H1 (cell line): Measurements from ENCODE around the gene TTLL7. TPM values are rescaled to one million over a fixed set of nuclear protein-coding genes. Genes with fewer than 3 reads are reported as not detected.

Experiments used
- CTCF ChIA-PET: fragments of 300-600 bp; sonication (Branson Sonifier 250); formaldehyde crosslinking; loops from one replicate; lab custom pipeline; 2021; ENCODE audit not compliant: partially characterized antibody; lab: Charles Lee
- POLR2A ChIA-PET: fragments of 300-600 bp; sonication (Branson Sonifier 250); formaldehyde crosslinking; loops from one replicate; lab custom pipeline; 2021; ENCODE audit warnings: inconsistent platforms; ENCODE audit not compliant: partially characterized antibody; lab: Charles Lee
- DNase-seq, 2 experiments: peaks; one replicate each; pipeline versions ENCODE4 v3.0.0 to v3.0.0-alpha.2; 2010 to 2022; ENCODE audit warnings: low spot score in 2 of 2, low read depth in 1 of 2, mixed read lengths in 1 of 2
- FAIRE-seq: peaks from 2 replicates; lab custom pipeline; 2011; peaks lifted over from hg19 to GRCh38; lab: Jason Lieb, UNC
- H2AFZ ChIP-seq: 2 replicates; pipeline ENCODE4 v1.8.1; 2012; ENCODE audit warnings: low read length, inconsistent platforms
- H2AK5ac ChIP-seq: 2 replicates; pipeline ENCODE4 v1.6.1; 2013; ENCODE audit warnings: low read depth, low read length
- H2BK120ac ChIP-seq: replicated peaks from 2 replicates; pipeline ENCODE3; 2013; ENCODE audit warnings: low read depth, low read length, inconsistent platforms
- H2BK12ac ChIP-seq: 2 replicates; pipeline ENCODE4 v1.6.1; 2013; ENCODE audit warnings: low read depth, low read length
- H2BK15ac ChIP-seq: 2 replicates; pipeline ENCODE4 v1.6.1; 2013; ENCODE audit warnings: low read length
- H2BK20ac ChIP-seq: 2 replicates; pipeline ENCODE4 v1.6.1; 2013; ENCODE audit warnings: low read length
- H2BK5ac ChIP-seq: 2 replicates; pipeline ENCODE4 v1.6.1; 2013; ENCODE audit warnings: low read depth, low read length
- H3K14ac ChIP-seq: 2 replicates; pipeline ENCODE4 v1.6.1; 2013; ENCODE audit warnings: inconsistent platforms; ENCODE audit not compliant: insufficient read length
- H3K18ac ChIP-seq: 2 replicates; pipeline ENCODE4 v1.6.1; 2013; ENCODE audit warnings: low read length; ENCODE audit errors: extremely low read depth
- H3K23ac ChIP-seq: 2 replicates; pipeline ENCODE4 v1.6.1; 2013; ENCODE audit warnings: inconsistent platforms; ENCODE audit not compliant: insufficient read length
- H3K23me2 ChIP-seq: 2 replicates; pipeline ENCODE4 v1.6.1; 2013; ENCODE audit warnings: low read depth, low read length
- H3K27ac ChIP-seq: 2 replicates; pipeline ENCODE4 v1.6.1; 2011; ENCODE audit warnings: low read depth, low read length, inconsistent platforms
- H3K27me3 ChIP-seq, 4 experiments: replicated peaks in 1 of 4; 1 replicate in 1 of 4; 2 replicates in 3 of 4; pipeline versions ENCODE4 v1.6.1 to v1.8.1; 2011 to 2013; ENCODE audit warnings: low read length in 3 of 4, mild to moderate bottlenecking in 3 of 4, inconsistent platforms in 2 of 4, mixed read lengths in 2 of 4, moderate library complexity in 1 of 4; ENCODE audit not compliant: control insufficient read depth in 3 of 4, insufficient read depth in 3 of 4; ENCODE audit errors: extremely low read depth in 1 of 4
- H3K36me3 ChIP-seq, 4 experiments: 2 replicates each; pipeline versions ENCODE4 v1.6.1 to v1.8.1; 2011 to 2013; ENCODE audit warnings: mild to moderate bottlenecking in 4 of 4, low read length in 3 of 4, moderate library complexity in 2 of 4, control low read depth in 1 of 4, inconsistent platforms in 1 of 4; ENCODE audit not compliant: insufficient read depth in 4 of 4, control insufficient read depth in 2 of 4
- H3K4ac ChIP-seq: replicated peaks from 2 replicates; pipeline ENCODE3; 2013; ENCODE audit warnings: low read length, low read depth, mixed read lengths, inconsistent platforms; ENCODE audit not compliant: insufficient read length
- H3K4me1 ChIP-seq, 4 experiments: replicated peaks in 1 of 4; 1 replicate in 1 of 4; 2 replicates in 3 of 4; pipeline versions ENCODE4 v1.6.1 to v1.8.1; 2011 to 2013; ENCODE audit warnings: low read length in 3 of 4, inconsistent platforms in 2 of 4, mixed read lengths in 1 of 4; ENCODE audit not compliant: insufficient read depth in 4 of 4, control insufficient read depth in 3 of 4
- H3K4me2 ChIP-seq, 2 experiments: 2 replicates each; pipeline versions ENCODE4 v1.6.1 to v1.8.1; 2011 to 2013; ENCODE audit warnings: low read depth in 2 of 2, low read length in 2 of 2, control low read depth in 1 of 2, inconsistent platforms in 1 of 2, mild to moderate bottlenecking in 1 of 2; ENCODE audit not compliant: insufficient read depth in 1 of 2
- H3K4me3 ChIP-seq, 4 experiments: fragments of 200-600, 300-600 bp in 1 of 4; sonication (generic), shearing (Covaris generic), sonication (Bioruptor Twin) in 1 of 4; 2 replicates each; pipeline versions ENCODE4 v1.5.1 to v1.8.1; 2011 to 2016; ENCODE audit warnings: low read length in 4 of 4, low read depth in 3 of 4, control low read depth in 2 of 4, inconsistent platforms in 2 of 4, mild to moderate bottlenecking in 2 of 4, mixed read lengths in 1 of 4, moderate library complexity in 1 of 4; ENCODE audit not compliant: insufficient read depth in 2 of 4; ENCODE audit errors: extremely low read depth in 1 of 4
- H3K56ac ChIP-seq: replicated peaks from 2 replicates; pipeline ENCODE3; 2013; ENCODE audit warnings: low read depth, mild to moderate bottlenecking, mixed read lengths, low read length, inconsistent platforms; ENCODE audit not compliant: insufficient read length
- H3K79me1 ChIP-seq: 2 replicates; pipeline ENCODE4 v1.6.1; 2013; ENCODE audit warnings: low read depth, low read length, control low read depth
- H3K79me2 ChIP-seq, 2 experiments: 2 replicates each; pipeline versions ENCODE4 v1.6.1 to v1.8.1; 2012 to 2013; ENCODE audit warnings: low read length in 2 of 2, mild to moderate bottlenecking in 2 of 2, inconsistent platforms in 1 of 2; ENCODE audit not compliant: insufficient read depth in 2 of 2, control insufficient read depth in 1 of 2
- H3K9ac ChIP-seq, 4 experiments: replicated peaks in 1 of 4; 1 replicate in 1 of 4; 2 replicates in 3 of 4; pipeline versions ENCODE4 v1.6.1 to v1.8.1; 2011 to 2013; ENCODE audit warnings: low read depth in 3 of 4, low read length in 3 of 4, control low read depth in 2 of 4, mild to moderate bottlenecking in 2 of 4, moderate library complexity in 2 of 4, inconsistent platforms in 1 of 4; ENCODE audit errors: extremely low read depth in 1 of 4
- H3K9me3 ChIP-seq, 2 experiments: 2 replicates each; pipeline versions ENCODE4 v1.6.1 to v1.8.1; 2012 to 2013; ENCODE audit warnings: mild to moderate bottlenecking in 2 of 2, moderate library complexity in 2 of 2, control low read depth in 1 of 2, inconsistent platforms in 1 of 2, low read depth in 1 of 2, low read length in 1 of 2, mixed read lengths in 1 of 2; ENCODE audit not compliant: insufficient read depth in 2 of 2
- H4K20me1 ChIP-seq, 2 experiments: replicated peaks in 1 of 2; 2 replicates each; pipeline versions ENCODE3 to v1.8.1; 2011 to 2013; ENCODE audit warnings: inconsistent platforms in 2 of 2, low read length in 2 of 2, mild to moderate bottlenecking in 1 of 2; ENCODE audit not compliant: insufficient read depth in 2 of 2, control insufficient read depth in 1 of 2
- H4K5ac ChIP-seq: 2 replicates; pipeline ENCODE4 v1.6.1; 2013; ENCODE audit warnings: low read length, low read depth, mixed read lengths, inconsistent platforms; ENCODE audit not compliant: insufficient read length
- H4K8ac ChIP-seq: 2 replicates; pipeline ENCODE4 v1.8.0; 2013; ENCODE audit warnings: mild to moderate bottlenecking, moderate library complexity, low read length, inconsistent platforms; ENCODE audit not compliant: insufficient read depth; ENCODE audit errors: extremely low read depth
- H4K91ac ChIP-seq: replicated peaks from 2 replicates; pipeline ENCODE3; 2013; ENCODE audit warnings: low read length, mixed read lengths, inconsistent platforms; ENCODE audit not compliant: insufficient read length
- ASH2L ChIP-seq: fragments of 200-600, 300-600 bp; sonication (generic); IDR thresholded peaks from one replicate; pipeline ENCODE4 v1.7.1; 2017; ENCODE audit warnings: low read length
- ATF2 ChIP-seq: IDR thresholded peaks from 2 replicates; pipeline ENCODE4 v1.6.1; 2012; ENCODE audit warnings: low read length, inconsistent platforms
- CTBP2 ChIP-seq: IDR thresholded peaks from 2 replicates; pipeline ENCODE4 v1.7.0; 2011; ENCODE audit warnings: borderline replicate concordance, mild to moderate bottlenecking, moderate library complexity, mixed read lengths, low read length; ENCODE audit not compliant: insufficient read depth, insufficient read length
- EGR1 ChIP-seq: IDR thresholded peaks from 2 replicates; pipeline ENCODE4 v1.6.1; 2011; ENCODE audit warnings: low read depth, low read length, borderline replicate concordance
- EZH2 ChIP-seq: fragments of 200-600 bp; sonication (generic); IDR thresholded peaks from 2 replicates; pipeline ENCODE4 v1.7.1; 2012; ENCODE audit warnings: low read depth, mild to moderate bottlenecking, moderate library complexity, low read length, inconsistent platforms; ENCODE audit not compliant: severe bottlenecking
- FOSL1 ChIP-seq: IDR thresholded peaks from 2 replicates; pipeline ENCODE4 v1.6.1; 2011; ENCODE audit warnings: mild to moderate bottlenecking, low read depth, low read length, moderate library complexity; ENCODE audit not compliant: insufficient read depth
- JUN ChIP-seq: IDR thresholded peaks from 2 replicates; pipeline ENCODE4 v1.6.1; 2011; ENCODE audit warnings: low read depth, mild to moderate bottlenecking, improper control_type of control experiment, low read length
- KDM1A ChIP-seq: fragments of 200-600, 300-600 bp; sonication (generic); IDR thresholded peaks from 2 replicates; pipeline ENCODE4 v1.7.1; 2016; ENCODE audit warnings: mild to moderate bottlenecking, low read length, borderline replicate concordance
- KDM4A ChIP-seq: IDR thresholded peaks from one replicate; pipeline ENCODE4 v1.7.1; 2012; ENCODE audit warnings: low read depth, mild to moderate bottlenecking, moderate library complexity, low read length, inconsistent platforms; ENCODE audit not compliant: severe bottlenecking
- NRF1 ChIP-seq: IDR thresholded peaks from 2 replicates; pipeline ENCODE4 v1.6.1; 2011; ENCODE audit warnings: mild to moderate bottlenecking, low read depth, low read length, improper control_type of control experiment
- RBBP5 ChIP-seq: IDR thresholded peaks from 2 replicates; pipeline ENCODE4 v1.7.1; 2012; ENCODE audit warnings: low read depth, mild to moderate bottlenecking, inconsistent platforms, low read length, moderate library complexity, borderline replicate concordance
- SRF ChIP-seq: IDR thresholded peaks from 2 replicates; pipeline ENCODE4 v1.6.1; 2011; ENCODE audit warnings: mild to moderate bottlenecking, low read depth, low read length, moderate library complexity
- ZNF274 ChIP-seq: IDR thresholded peaks from 2 replicates; pipeline ENCODE4 v1.7.0; 2012; ENCODE audit warnings: low read length, borderline replicate concordance; ENCODE audit errors: extremely low read depth
- WGBS, 2 experiments: shearing (Covaris generic) in 1 of 2; methylation state at CpG; one replicate each; pipeline versions ENCODE4 v1.1.6 to v1.1.7; 2013 to 2015; ENCODE audit warnings: low lambda C conversion rate in 2 of 2, mixed read lengths in 2 of 2, inconsistent platforms in 1 of 2, low coverage in 1 of 2, missing lambda C conversion rate in 1 of 2; ENCODE audit not compliant: insufficient replicate concordance in 2 of 2, insufficient coverage in 1 of 2, insufficient read length in 1 of 2; ENCODE audit errors: extremely low coverage in 1 of 2, missing lambda C conversion rate in 1 of 2; 5-methylcytosine and 5-hydroxymethylcytosine counted together
- polyA plus RNA-seq, 7 experiments: library from polyadenylated mRNA; depleted of rRNA in 3 of 7; stranded (reverse) in 5 of 7; unstranded in 2 of 7; fragments of >200 nt in 5 of 7; fragments of 200-250 nt in 2 of 7; gene quantifications; 1 replicate in 5 of 7; 2 replicates in 1 of 7; 4 replicates in 1 of 7; pipeline versions ENCODE4 v1.2.1 to v1.2.3, GENCODE V29; 2011 to 2013; ENCODE audit warnings: missing spikeins in 2 of 7, mixed read lengths in 2 of 7
- total RNA-seq: library from RNA; stranded (reverse); fragmentation: NEBNext Ultra II Directional; extraction: Animal tissue kit (Norgen Biotek cat#: 25700); gene quantifications from 2 replicates; pipeline ENCODE4 v1.2.1, GENCODE V29; 2021

TTLL7 gene
- total and polyA plus RNA-seq, 2 of the 8 experiments (the other 6 are each of a cell fraction or from before 2014, with no cell fraction given): 1.9 to 7.9 TPM

DNA sequence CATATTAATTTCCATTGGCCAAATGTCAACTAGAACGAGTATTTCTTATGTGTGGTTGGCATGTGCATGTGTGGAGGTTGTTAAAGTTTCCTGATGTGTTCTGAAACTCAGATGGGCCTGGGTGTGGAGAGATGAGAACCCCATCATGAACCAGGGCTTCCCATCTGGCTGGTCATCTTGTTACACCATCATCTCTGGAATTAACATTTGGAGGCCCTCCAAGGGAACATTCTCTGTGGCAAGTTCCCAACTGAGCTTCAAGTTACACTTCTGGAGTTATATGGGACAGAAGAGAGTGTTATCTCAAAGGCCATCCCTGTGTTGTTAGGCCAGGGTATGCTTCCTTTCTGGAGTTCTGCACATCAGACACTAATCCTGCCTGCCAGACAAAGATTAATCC lies 183.6 kb downstream of the TTLL7 start:
- Histone ChIP-seq H3K56ac (no peak overlapping the region), H3K27me3 (peaks cover 0 to 2% (median 0%) of the 10 kb centered on the region in 4 experiments; a peak in 1 of 7 replicates), H3K14ac (no peak overlapping the region), H2BK120ac (no peak overlapping the region), H3K9me3 (no peaks in the 10 kb centered on the region), H3K4me1 (no peaks in the 10 kb centered on the region), H4K20me1 (no peaks in the 10 kb centered on the region), H3K23me2 (no peaks in the 10 kb centered on the region), H3K79me1 (no peaks in the 10 kb centered on the region), H2BK20ac (no peak overlapping the region), H2BK12ac (no peak overlapping the region), H3K36me3 (no peaks in the 10 kb centered on the region), H3K79me2 (no peaks in the 10 kb centered on the region), H3K4me3 (no peak overlapping the region), H4K8ac (no peak overlapping the region), H4K5ac (no peak overlapping the region), H3K27ac (no peak overlapping the region), H2BK5ac (no peak overlapping the region), H3K4me2 (no peak overlapping the region), H3K23ac (no peak overlapping the region), H2AFZ (no peak overlapping the region), H2BK15ac (no peak overlapping the region), H3K18ac (no peak overlapping the region), H3K9ac (no peak overlapping the region), H3K4ac (no peak overlapping the region), H4K91ac (no peak overlapping the region), H2AK5ac (no peak overlapping the region)
- ChIA-PET CTCF (no interaction called here), POLR2A (no interaction called here)
- FAIRE-seq (no peak), DNase-seq (no peak)
- WGBS, 2 experiments: 89% methylated on average over 1 of the region's 1 CpG; no CpG with 5 or more reads in 1 of the 2 experiments
- TF ChIP-seq EZH2 (no peak), KDM4A (no peak), ASH2L (no peak), NRF1 (no peak), KDM1A (no peak), EGR1 (no peak), ZNF274 (no peak), SRF (no peak), RBBP5 (no peak), JUN (no peak), FOSL1 (no peak), ATF2 (no peak), CTBP2 (no peak)
